HG02571 (cell line): ENCODE data around the gene CYP3A5.

Experiments used
- ATAC-seq: cut with Tn5 transposase; IDR thresholded peaks from one replicate; pipeline ENCODE4 v1.9.1; 2021; ENCODE audit warnings: mild to moderate bottlenecking, moderate library complexity; ENCODE audit not compliant: unreplicated experiment

Gene CYP3A5

GRCh38 chr7:99616359-99617191 lies 63.2 kb downstream of the CYP3A5 start, which contains the start of gene ZSCAN25:
Gene ZSCAN25 (plus strand): TSS chr7:99616946. CDS start chr7:99619607, 2,661 bp downstream.
- ATAC-seq, result peak; percentile 92

- no peak for ATAC-seq
These were observed 63.8 kb downstream of the CYP3A5 start for GRCh38 chr7:99615989-99616358.

GRCh38 chr7:99614495-99614894 lies 65.3 kb downstream of the CYP3A5 start:
- ATAC-seq, result no peak

- ATAC-seq, result no peak
These were observed 72.2 kb downstream of the CYP3A5 start for GRCh38 chr7:99607548-99607947.

- ATAC-seq, result no peak
These were observed 73.3 kb downstream of the CYP3A5 start for GRCh38 chr7:99606531-99606930.

GRCh38 chr7:99605527-99605926 lies 74.3 kb downstream of the CYP3A5 start:
- no peak for ATAC-seq

- ATAC-seq, result no peak
These were observed 78.0 kb downstream of the CYP3A5 start for GRCh38 chr7:99601656-99602310.

- no peak for ATAC-seq
These were observed 80.0 kb downstream of the CYP3A5 start for GRCh38 chr7:99599836-99600235.
